CD4-positive, alpha-beta T cell (primary cell): ENCODE data around the gene NBPF26. TPM values are rescaled to one million over a fixed set of nuclear protein-coding genes. Genes with fewer than 3 reads are reported as not detected.
"Not testable (repeated sequence)": the region's sequence is repeated elsewhere in the genome, so short reads cannot be mapped to it uniquely, and the experiment has no call there.

Source experiments
- ATAC-seq: fragments of 200-7000 bp; cut with Tn5 transposase; one replicate; pipeline ENCODE4 v1.10.0; 2022; ENCODE audit warnings: mild to moderate bottlenecking; ENCODE audit not compliant: poor library complexity
- CTCF ChIA-PET: fragments of 350-600 bp; sonication (Branson Sonifier 250); formaldehyde crosslinking; loops from one replicate; lab custom pipeline; 2021; ENCODE audit warnings: antibody characterized with exemption, inconsistent platforms; lab: Charles Lee
- POLR2A ChIA-PET: fragments of 350-600 bp; sonication (Branson Sonifier 250); formaldehyde crosslinking; loops from one replicate; lab custom pipeline; 2021; ENCODE audit warnings: antibody characterized with exemption, inconsistent platforms; lab: Charles Lee
- DNase-seq, 14 experiments: peaks; one replicate each; pipeline ENCODE4 v3.0.0-alpha.2; 2013 to 2020; ENCODE audit warnings: mixed read lengths in 2 of 14
- H3K27ac ChIP-seq, 2 donors: one replicate each; pipeline versions ENCODE4 v1.5.1 to v1.7.0; 2013; ENCODE audit warnings: low read length in 2 of 2, low read depth in 1 of 2, mild to moderate bottlenecking in 1 of 2
- H3K27me3 ChIP-seq, 2 experiments: 1 replicate in 1 of 2; 2 replicates in 1 of 2; pipeline versions ENCODE4 v1.6.1 to v1.7.0; 2013; ENCODE audit warnings: low read length in 2 of 2, control low read depth in 1 of 2, mild to moderate bottlenecking in 1 of 2, moderate library complexity in 1 of 2; ENCODE audit not compliant: insufficient read depth in 2 of 2, control insufficient read depth in 1 of 2
- H3K36me3 ChIP-seq: one replicate; pipeline ENCODE4 v1.6.1; 2013; ENCODE audit warnings: low read length, control low read depth; ENCODE audit not compliant: insufficient read depth
- H3K4me1 ChIP-seq: one replicate; pipeline ENCODE4 v1.6.1; 2013; ENCODE audit warnings: low read length, control low read depth; ENCODE audit not compliant: insufficient read depth
- H3K4me3 ChIP-seq: one replicate; pipeline ENCODE4 v1.5.1; 2013; ENCODE audit warnings: mild to moderate bottlenecking, low read length, moderate library complexity
- H3K9me3 ChIP-seq, 2 experiments: 1 replicate in 1 of 2; 2 replicates in 1 of 2; pipeline versions ENCODE4 v1.6.1 to v1.7.0; 2013; ENCODE audit warnings: low read length in 2 of 2, mild to moderate bottlenecking in 2 of 2, control low read depth in 1 of 2, moderate library complexity in 1 of 2; ENCODE audit not compliant: control insufficient read depth in 1 of 2, insufficient read depth in 1 of 2
- H3K27ac Mint-ChIP-seq: one replicate; pipeline ENCODE4 v1.8.0; 2020; ENCODE audit warnings: mixed read lengths
- H3K27me3 Mint-ChIP-seq: one replicate; pipeline ENCODE4 v1.8.0; 2021; ENCODE audit warnings: mixed read lengths
- H3K36me3 Mint-ChIP-seq: one replicate; pipeline ENCODE4 v1.8.0; 2021; ENCODE audit warnings: low read depth, mixed read lengths
- H3K4me1 Mint-ChIP-seq: one replicate; pipeline ENCODE4 v1.8.0; 2021; ENCODE audit warnings: low read depth, mixed read lengths
- H3K4me3 Mint-ChIP-seq: one replicate; pipeline ENCODE4 v1.8.0; 2020; ENCODE audit warnings: mild to moderate bottlenecking, mixed read lengths
- H3K9me3 Mint-ChIP-seq: one replicate; pipeline ENCODE4 v1.8.0; 2020; ENCODE audit warnings: mixed read lengths
- intact Hi-C, 2 experiments: fragments of 100-400 bp; cut with DNase I in 1 of 2; cut with micrococcal nuclease in 1 of 2; formaldehyde crosslinking; loops; one replicate each; pipeline versions ENCODE4 v1.15.1 to v1.9.0; 2023 to 2025; cut with DNase I, micrococcal nuclease
- polyA plus RNA-seq, 2 donors: library from polyadenylated mRNA; unstranded; fragments of 120-200 nt; gene quantifications; one replicate each; pipeline ENCODE4 v1.2.1, GENCODE V29; 2013
- total RNA-seq, 174 experiments: library from RNA in 2 of 174; stranded (reverse) in 2 of 174; gene quantifications; one replicate each; pipeline ENCODE4 v1.2.3 and lab custom pipeline; 2021 to 2026

Gene NBPF26
- 10 to 100 TPM; 25.6 to 26.0 TPM for total RNA-seq
- polyA plus RNA-seq (2013, experiment 1 of 2), result 29.0 TPM
- polyA plus RNA-seq (2013, experiment 2 of 2), result 28.9 TPM
- 8.9 to 70.4 (median 33.5) reads per million in 172 experiments for total RNA-seq (lab: John Stamatoyannopoulos, UW)

- H3K4me1 Mint-ChIP-seq, intact Hi-C loops, H3K36me3 ChIP-seq, CTCF ChIA-PET, H3K27ac ChIP-seq, POLR2A ChIA-PET, H3K27me3 Mint-ChIP-seq, H3K27me3 ChIP-seq, H3K4me1 ChIP-seq, H3K9me3 ChIP-seq, H3K36me3 Mint-ChIP-seq, H3K9me3 Mint-ChIP-seq, H3K27ac Mint-ChIP-seq: not testable (repeated sequence)
- peak within 1 kb of the TSS; percentile 20 for H3K4me3 Mint-ChIP-seq
- ATAC-seq (peak; percentile 85), DNase-seq (peak; percentile 46 to 89 (median 71))
- peak within 1 kb of the TSS; percentile 54 for H3K4me3 ChIP-seq
Measured at GRCh38 chr1:120723715-120724402, at the start of gene NBPF26. Gene NBPF26, plus strand, starts transcription at chr1:120723945.

DNA sequence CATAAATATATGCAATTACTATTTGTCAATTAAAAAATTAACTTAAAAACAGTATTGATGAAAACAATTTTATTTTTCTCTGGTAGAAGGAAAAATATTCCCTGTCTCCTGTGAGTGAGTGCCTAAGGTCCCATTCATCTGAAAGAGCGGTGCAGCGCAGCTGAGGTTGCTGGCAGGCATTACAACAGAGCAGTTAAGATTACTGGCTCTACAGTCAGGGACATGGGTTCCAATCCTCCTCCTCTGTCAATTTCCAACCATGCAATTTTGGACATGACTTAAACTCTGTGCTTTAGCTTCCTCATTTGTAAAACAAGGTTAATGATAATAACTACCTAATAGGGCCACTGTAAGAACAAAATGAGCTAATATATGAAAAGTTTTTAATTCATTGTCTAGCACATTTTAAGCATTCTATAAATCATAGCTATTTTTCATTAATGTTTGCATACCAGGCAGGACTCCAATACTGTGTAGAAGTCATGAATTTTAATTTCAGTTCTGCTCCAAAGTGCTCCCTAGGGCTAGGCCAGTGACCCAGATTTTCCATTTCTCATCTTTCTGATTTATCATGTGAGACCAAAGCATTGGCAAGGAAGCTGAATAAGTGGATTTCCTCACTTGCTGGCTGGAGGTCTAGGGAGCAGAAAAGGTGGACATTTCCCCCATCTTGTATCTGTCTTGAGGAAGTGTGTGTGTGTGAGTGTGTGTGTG is 43.5 kb upstream of the NBPF26 start:
- H3K9me3 ChIP-seq, H3K4me3 Mint-ChIP-seq, H3K27ac Mint-ChIP-seq, H3K4me1 Mint-ChIP-seq, H3K36me3 ChIP-seq, H3K36me3 Mint-ChIP-seq, H3K27me3 Mint-ChIP-seq, H3K4me1 ChIP-seq, H3K4me3 ChIP-seq, H3K9me3 Mint-ChIP-seq, H3K27me3 ChIP-seq, ATAC-seq, POLR2A ChIA-PET, CTCF ChIA-PET, DNase-seq, intact Hi-C loops, H3K27ac ChIP-seq: not testable (repeated sequence)

GRCh38 chr1:120680938-120681337 is 42.8 kb upstream of the NBPF26 start:
- H3K4me1 Mint-ChIP-seq, H3K4me1 ChIP-seq, H3K9me3 Mint-ChIP-seq, H3K36me3 ChIP-seq, H3K27me3 Mint-ChIP-seq, intact Hi-C loops, H3K9me3 ChIP-seq, H3K36me3 Mint-ChIP-seq, CTCF ChIA-PET, H3K27ac Mint-ChIP-seq, POLR2A ChIA-PET, H3K4me3 ChIP-seq, DNase-seq, H3K27me3 ChIP-seq, H3K4me3 Mint-ChIP-seq, ATAC-seq, H3K27ac ChIP-seq: not testable (repeated sequence)

DNA sequence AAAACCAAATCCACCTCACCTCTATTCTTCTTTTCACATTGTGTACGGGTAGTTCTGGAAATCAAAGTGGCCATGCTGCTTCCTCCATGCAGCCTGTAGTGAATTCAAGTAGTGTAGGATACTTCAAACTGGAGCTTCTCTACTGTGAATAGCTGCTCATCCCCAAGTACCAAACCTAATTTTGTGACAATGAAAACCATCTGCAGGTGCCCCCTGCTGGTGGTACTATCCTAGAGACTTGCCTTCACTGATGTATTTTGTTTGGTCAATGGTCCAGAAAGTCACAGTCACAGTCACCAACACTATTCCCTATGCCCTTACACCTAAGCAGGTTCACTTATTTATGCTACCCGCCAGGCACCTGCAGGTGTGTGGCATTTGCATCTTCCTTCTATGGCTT is 39.3 kb upstream of the NBPF26 start:
- H3K27ac Mint-ChIP-seq, CTCF ChIA-PET, H3K4me3 Mint-ChIP-seq, DNase-seq, H3K36me3 ChIP-seq, H3K27ac ChIP-seq, H3K9me3 Mint-ChIP-seq, intact Hi-C loops, H3K4me1 Mint-ChIP-seq, H3K9me3 ChIP-seq, H3K4me3 ChIP-seq, POLR2A ChIA-PET, H3K36me3 Mint-ChIP-seq, H3K4me1 ChIP-seq, H3K27me3 ChIP-seq, H3K27me3 Mint-ChIP-seq: not testable (repeated sequence)
- ATAC-seq, result peak; percentile 79

DNA sequence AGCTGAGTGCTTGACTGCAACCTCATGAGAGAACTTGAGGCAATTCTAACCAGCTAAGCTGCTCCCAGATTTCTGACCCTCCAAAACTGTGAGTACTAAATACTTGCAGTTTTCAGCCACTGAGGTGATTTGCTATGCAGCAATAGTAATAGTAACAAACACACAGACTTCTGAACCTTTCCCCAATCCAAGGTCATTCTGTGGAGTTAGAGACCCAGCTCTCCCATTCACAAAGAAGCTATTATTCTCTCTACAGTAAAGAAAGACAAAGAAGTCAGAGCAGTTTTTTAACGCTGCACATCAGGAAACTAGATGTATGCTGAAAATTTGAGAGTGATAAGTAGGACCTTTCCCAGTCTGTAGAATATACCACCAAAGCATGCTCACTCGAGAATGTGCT is 38.1 kb upstream of the NBPF26 start:
- CTCF ChIA-PET, H3K4me3 ChIP-seq, H3K4me3 Mint-ChIP-seq, POLR2A ChIA-PET, H3K27me3 Mint-ChIP-seq, H3K36me3 Mint-ChIP-seq, H3K4me1 ChIP-seq, ATAC-seq, H3K27ac Mint-ChIP-seq, H3K4me1 Mint-ChIP-seq, H3K9me3 ChIP-seq, H3K27me3 ChIP-seq, H3K27ac ChIP-seq, DNase-seq, H3K9me3 Mint-ChIP-seq, H3K36me3 ChIP-seq, intact Hi-C loops: not testable (repeated sequence)

- H3K4me3 ChIP-seq, H3K4me3 Mint-ChIP-seq, H3K36me3 Mint-ChIP-seq, ATAC-seq, H3K27me3 ChIP-seq, POLR2A ChIA-PET, H3K9me3 ChIP-seq, H3K27me3 Mint-ChIP-seq, H3K9me3 Mint-ChIP-seq, H3K4me1 ChIP-seq, intact Hi-C loops, H3K27ac ChIP-seq, H3K27ac Mint-ChIP-seq, CTCF ChIA-PET, H3K4me1 Mint-ChIP-seq, H3K36me3 ChIP-seq, DNase-seq: not testable (repeated sequence)
Measured at GRCh38 chr1:120687250-120687649, 36.5 kb upstream of the NBPF26 start.
